GF-D8 (cell line): ENCODE measurements around the gene L3MBTL3.
A peak's percentile ranks its signal among the peaks of the same experiment; 100 is the strongest.
"Not testable (repeated sequence)": the region's sequence is repeated elsewhere in the genome, so short reads cannot be mapped to it uniquely, and the experiment has no call there.

Experiments used
- DNase-seq: peaks from one replicate; lab custom pipeline; 2025; lab: John Stamatoyannopoulos, UW

L3MBTL3 gene

DNA sequence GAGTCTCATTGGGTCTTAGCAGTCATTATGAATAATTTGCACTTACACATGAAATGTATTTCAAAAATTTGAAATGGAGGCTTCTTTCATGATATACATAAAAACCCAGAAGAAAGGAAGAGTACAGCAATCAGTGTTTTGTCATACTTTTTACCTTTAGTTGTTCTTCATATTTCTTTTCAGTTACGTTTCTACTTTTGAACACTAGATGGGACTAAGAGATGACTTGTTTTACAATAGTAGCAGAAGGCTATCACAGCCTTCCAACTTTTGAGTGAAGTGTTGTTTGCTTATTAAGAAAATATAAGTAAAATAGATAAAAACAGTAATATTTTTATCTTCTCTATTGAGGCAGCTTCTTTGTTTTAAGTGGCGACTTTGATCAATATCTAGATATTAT, 58.1 kb downstream of the L3MBTL3 start:
- DNase-seq, result no peak

DNA sequence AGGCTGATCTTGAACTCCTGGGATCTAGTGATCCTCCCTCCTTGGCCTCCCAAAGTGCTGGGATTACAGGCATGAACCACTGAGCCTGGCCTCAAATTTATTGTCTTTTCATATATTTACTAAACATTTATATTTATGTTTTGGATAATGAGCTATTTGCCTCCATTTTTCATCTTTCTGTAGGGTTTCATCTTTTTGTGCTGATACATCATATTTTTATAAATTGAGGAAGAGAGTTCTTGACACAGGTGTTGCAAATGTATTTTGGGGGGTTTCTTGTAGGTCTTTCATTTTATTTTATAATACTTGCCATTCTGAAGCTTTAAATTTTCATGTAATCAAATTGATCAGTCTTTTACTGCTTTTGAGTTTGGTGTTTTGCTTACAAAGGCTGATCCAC, 72.4 kb downstream of the L3MBTL3 start:
- DNase-seq, result no peak

DNA sequence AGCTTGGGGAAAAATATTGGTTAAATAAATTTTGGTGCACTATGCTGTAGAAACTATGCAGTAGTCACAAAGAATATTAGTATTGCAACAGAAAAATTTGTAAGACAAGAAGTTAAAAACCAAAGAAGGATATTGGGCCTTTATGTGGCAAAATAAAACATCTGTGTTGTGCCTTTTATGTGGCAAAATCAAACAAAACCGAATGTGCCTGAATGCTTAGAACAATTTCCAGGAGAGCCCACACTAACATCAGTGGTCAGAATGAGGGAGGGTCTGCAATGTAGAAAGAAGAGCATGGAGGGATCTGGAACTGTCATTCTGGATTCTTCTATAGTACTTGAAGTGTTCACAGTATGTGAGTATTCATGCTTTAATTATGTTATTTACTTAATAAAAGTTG, 75.2 kb downstream of the L3MBTL3 start:
- no peak for DNase-seq

DNA sequence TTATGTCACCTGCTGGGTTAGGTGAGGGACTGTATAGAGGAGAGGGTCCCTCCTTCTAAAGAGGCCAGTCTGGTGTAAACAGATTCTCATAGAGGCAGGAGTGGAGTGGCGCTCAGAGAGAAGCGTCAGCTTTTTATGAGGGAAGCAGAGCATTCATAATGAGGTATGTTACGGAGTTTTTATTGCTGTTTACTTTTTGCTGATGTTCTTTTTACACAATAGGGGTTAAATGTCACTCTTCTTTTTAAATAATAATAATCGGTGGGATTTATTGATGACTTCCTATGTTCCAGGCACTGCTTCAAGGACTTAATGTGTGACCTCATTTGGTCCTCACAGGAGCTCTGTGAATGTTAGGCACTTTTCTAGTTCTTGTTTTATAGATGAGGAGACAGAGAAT, 79.9 kb downstream of the L3MBTL3 start:
- no peak for DNase-seq

DNA sequence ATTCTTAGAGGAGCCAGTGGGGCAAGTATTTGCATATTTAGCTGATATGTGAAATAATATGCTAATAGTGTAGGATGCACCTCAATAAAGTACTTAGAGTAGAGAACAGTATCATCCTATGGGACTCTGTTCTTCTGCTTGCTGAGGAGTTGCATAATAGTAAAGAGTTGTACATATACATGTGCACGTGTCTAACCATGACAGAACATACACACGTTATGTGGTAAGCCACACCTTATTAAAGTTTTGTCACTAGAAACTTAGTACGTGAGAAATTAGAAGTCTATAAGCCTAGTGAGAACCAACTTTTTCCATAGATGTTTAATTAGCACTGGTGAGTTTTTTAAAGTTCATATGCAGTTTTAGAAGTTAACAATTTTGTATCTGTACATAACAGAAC, 80.7 kb downstream of the L3MBTL3 start:
- no peak for DNase-seq

DNA sequence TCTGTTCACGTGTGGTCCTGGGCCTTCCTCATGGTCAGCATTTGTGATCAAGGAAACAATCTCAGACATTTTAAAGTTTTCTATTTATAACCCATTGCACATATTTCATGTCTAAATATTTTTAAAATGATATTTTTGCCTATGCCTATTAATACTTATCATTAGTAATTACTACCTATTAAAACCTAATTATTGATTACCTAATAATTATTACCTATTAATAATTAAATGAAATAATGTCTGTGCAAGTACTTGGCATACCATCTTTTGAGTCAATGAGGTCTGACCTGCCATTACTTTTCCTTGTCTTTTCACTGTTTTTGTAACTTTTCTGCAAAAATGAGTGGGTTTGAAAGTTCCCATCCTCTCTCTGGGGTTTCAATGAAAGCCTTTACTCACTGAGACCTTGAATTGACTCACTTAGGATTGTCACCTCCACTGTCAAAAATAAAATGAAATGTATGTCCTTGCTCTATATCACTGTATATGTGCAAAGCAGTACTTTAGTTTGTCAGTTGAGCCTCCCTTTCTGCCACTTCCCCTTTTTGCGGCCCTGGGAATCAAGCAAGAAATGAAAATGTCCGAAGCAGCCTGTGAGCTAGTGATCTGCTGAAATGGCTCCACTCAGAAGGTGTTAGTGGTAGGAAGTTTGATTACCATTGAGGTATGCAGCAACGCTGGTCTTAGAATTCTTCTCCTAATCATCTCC, 87.8 kb downstream of the L3MBTL3 start:
- peak; percentile 9 for DNase-seq

DNA sequence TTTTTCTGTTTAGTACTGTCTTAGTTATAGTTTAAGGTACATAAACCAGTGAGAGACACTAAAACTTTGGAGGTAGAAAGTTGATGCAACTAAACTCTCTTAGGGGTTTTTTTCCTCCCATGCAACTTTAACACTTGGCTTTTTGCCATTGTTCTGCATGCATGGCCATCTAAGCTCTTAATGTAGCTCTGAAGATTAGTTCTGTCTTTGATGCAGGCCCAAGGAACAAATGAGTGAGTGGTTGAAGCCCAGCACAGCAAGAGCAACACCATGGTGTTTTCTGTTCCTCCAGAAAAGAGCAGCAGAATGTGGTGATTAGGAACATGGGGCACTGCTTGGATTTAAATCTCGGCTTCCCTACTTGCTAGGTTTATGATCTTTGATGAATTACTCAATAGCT, 89.3 kb downstream of the L3MBTL3 start:
- DNase-seq, result no peak

DNA sequence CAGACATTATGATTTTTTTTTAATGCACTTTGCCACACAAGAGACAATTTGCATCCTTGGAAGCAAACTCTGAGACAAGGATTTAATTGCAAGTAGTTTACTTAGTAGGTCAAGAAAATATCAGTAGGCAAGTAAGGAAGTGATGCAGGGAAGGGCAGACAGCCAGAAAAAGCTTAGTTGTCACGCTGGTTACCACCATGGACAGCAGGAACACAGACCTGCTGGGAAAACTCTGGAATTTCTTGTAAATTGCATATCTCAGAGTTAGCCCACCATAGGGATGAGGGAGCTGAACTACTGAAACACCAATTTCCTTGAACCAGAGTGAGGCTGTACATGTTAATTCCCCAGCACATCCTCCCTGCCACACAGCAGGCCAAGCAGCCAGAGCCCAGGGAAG, 92.7 kb downstream of the L3MBTL3 start:
- DNase-seq, result no peak

DNA sequence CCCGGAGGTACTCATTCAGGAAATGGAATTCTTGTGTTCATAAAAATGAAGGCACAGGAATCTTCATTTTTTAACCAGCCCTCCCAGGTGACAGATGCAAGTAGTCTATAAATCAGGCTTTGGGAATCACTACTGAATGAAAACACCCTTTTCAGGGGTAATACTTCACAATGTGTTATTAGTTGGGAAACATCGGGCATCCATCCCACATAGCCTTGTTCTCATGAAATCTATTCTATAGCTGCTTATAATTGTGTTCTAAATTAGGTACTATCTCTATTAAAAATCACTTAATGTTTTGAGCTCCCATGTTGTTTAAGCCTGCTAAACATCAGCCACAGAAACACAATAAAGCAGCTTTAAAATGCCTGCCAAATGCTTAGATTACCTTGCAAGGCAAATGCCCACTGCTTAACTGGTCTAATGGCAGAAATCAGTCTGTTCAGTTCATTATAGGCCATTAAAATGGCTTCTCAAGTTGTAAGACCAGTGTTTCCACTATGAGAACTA, 94.9 kb downstream of the L3MBTL3 start:
- DNase-seq, result no peak

DNA sequence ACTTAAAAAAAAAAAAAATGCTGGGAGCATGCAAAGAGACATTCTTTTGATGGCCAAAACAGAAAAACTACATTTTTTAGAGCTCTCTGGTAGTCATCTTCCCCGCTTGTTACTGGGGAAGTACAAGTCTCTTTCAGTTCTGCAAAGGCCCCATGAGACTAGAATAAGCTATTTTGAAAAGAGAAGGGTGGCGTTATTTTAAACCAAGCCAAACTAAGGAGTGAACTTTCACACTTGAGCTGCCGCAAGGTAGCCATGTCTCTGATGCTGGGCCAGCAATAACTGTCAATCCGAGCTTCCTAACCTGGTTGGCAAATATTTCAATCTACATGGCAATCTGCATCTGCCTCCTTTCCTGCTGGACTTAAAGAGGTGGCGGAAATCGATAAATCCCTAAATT, 96.7 kb downstream of the L3MBTL3 start:
- DNase-seq, result no peak

DNA sequence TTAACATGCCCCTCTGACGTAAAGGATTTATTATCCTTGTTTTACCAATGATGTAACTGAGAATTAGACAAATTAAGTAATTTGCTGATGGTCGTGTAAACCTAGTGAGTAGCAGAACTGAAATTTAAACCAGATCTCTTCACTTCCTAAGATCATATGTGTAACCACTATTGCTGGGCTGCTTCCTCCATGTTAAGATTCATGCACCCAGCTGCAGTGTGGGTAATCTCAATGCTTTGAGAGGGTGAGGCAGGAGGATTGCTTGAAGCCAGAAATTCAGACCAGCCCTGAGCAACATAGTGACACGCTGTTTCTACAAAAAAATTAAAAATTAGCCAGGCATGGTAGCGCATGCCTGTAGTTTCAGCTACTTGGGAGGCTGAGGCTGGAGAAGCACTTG, 97.9 kb downstream of the L3MBTL3 start:
- DNase-seq, result no peak

DNA sequence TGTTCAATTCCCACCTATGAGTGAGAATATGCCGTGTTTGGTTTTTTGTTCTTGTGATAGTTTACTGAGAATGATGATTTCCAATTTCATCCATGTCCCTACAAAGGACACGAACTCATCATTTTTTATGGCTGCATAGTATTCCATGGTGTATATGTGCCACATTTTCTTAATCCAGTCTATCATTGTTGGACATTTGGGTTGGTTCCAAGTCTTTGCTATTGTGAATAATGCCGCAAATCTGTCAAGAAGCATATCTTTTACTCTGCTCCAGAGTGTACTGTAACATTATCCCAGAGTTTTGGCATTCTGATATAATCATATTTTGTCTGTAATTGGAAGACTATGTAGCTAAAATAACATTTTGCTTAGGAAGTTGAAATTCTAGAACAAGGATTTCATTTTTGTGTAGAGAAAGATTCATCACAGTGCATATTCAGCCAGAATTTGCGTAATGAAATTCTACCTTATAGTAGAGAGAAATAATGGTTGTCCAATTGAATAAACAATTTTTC, 98.9 kb downstream of the L3MBTL3 start:
- DNase-seq, result not testable (repeated sequence)

DNA sequence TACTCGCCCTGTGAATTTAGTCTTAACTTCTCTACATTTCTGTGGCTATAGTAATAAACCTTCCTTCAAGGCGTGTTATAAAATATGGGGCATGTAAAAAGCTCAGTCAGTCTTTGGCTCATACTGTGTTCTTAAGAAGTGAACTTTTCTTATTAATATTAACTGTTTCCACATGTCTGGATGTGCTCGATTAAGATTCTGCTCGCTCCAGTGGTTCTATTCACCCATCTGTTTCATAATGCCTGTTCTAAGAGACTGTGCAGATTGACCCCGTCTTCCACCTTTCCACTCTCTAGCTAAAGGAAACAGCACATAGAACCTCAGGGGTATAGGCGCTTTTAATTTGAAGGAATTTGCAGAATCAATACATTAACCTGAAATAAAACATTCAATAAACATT, 99.9 kb downstream of the L3MBTL3 start:
- no peak for DNase-seq

DNA sequence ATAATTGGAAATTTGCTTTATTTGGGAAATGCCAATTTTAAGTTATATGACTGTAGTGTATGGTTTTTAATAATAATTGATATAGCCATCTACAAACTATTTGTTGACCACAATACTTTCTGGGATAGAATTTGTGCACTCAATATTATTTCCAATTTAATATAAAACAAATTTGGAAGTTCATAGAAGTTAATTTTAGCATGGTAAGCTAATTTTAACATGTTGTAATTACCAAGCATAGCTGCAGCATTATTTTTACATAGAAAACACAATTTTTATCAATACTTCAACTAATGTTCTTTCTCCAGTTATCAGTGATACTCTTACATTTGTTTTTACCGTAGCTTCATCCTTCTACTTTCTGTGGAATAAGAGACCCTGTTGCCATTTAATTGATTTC, 100.8 kb downstream of the L3MBTL3 start:
- DNase-seq, result no peak

DNA sequence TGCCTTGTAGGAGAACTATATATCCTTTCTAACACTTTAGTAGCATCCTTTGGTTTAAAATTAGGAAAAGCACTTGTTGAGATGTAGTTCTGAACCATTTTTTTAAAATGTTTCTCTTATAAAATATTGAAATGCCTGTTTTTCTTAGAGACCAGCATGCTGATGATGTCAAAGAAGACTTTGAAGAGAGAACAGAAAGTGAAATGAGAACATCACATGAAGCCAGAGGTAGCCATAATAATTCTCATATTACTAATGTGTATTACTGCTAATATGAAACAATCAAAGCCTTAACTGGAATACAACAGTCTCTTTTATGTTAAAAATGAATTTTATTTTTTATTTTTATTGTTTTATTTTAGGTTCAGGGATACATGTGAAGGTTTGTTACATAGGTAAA, 102.3 kb downstream of the L3MBTL3 start:
- DNase-seq, result no peak

DNA sequence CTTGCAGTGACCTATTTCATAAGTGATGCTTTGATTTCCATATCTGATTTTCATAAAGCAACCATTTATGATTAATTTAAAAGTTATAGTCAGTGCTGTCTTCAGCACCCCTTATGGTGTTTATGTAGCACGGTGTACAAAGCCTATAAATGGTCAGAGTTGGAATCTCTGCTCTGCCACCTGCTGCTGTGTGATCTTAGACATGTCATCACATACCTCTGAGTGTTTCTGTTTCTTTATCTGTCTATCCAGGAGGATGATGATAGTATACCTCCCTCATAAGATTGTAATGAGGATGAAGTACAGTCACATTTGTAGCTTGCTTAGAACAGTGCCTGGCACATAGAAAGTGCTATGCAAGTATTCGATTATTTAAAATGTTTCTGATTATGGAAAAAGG, 103.9 kb downstream of the L3MBTL3 start:
- DNase-seq, result no peak

DNA sequence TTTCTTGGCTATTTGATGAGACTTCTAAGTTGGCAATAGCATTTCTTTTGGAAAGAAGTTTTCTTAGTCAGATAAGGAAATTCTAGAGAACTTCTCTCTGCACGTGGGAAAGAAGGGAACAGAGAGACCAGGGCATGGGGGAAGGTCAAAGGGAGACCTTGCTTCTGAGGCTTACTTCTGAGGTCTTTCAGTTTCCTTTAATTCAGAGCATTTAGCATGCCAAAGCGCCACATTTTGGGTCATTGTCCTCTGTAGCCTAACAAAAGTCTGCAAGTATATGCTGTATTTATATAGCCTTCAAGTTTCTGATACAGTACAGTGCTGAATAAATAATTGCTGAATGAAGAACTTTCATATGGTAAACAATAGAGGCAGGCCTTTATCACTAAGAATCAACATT, 108.8 kb downstream of the L3MBTL3 start:
- DNase-seq, result no peak

DNA sequence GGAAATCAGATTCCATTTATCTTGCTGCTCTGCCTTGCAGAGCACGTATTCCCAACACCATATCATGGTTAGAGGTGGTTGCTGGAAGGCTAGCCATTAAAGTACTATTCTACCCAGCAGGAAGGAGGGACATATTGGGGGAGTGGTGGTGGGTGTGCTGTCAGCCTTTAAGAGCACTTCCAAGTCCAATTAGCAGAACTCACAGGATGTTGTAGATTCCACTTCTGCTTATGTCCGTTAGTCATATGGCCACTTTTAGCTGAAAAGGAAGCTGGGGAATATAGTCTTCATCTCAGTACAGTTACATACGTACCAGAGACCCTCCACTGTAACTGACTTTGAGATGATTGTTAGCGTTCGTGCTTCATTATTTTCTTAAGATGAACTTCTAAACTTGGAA, 109.9 kb downstream of the L3MBTL3 start:
- no peak for DNase-seq

DNA sequence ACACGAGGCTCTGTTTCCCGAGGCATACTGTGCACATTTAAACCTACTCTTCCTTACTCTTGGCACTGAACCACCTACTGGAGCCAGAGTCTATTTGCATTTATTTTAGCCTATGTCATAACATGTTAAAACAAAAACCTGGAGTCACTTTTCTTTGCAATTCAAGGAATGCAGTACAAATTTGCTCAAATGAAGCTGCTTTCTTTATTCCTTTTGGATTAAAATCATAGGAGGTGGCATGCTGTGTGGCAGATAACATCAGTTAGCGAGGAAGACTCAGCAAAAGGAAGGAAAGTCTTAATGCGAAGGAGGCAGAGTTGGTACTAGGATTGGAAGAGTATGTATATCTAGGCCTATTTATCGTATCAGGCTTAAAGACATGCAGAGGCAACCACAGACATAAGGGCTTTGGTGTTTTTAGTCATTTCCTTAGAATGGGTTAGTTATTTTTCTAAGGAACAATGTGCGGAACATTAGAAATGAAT, 111.4 kb downstream of the L3MBTL3 start:
- no peak for DNase-seq

DNA sequence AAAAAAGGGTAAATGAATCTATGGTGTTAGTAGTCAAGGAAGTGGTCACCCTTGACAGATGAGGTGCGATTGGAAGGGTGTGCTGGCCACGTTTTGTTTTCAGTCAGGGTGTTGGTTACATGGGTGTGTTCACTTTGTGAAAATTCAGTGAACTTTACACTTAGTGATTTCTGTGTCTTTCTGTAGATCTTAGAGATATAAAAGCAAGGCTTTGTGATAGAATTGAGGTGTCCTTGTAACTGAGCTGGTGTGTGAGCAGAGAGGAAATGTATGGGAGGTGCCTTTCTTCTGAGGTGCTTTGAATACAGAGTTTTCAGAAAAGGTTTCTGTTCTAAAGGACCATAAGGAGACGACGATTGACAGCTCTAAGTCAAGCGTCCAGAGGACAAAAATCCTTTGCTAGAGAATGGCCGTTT, 113.9 kb downstream of the L3MBTL3 start:
- DNase-seq, result no peak

DNA sequence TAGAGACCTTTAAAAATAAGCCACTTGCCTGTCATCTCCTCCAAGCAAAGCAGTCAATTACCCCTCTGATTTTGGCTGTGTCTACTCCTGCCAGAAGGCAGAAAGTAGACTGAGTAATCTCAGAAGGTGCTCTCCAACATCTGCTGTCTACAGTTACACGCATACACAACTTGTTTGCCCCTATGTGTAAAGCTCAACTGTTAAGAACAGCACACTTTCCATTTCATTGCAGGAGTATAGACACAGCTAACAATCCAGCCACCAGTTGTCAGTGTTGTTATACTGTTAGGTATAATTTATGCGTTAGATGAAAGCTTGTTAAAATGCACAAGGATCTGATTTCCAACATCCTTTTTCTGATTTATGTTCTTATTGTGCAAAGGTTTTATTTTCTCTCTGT, 116.2 kb downstream of the L3MBTL3 start:
- DNase-seq, result no peak

DNA sequence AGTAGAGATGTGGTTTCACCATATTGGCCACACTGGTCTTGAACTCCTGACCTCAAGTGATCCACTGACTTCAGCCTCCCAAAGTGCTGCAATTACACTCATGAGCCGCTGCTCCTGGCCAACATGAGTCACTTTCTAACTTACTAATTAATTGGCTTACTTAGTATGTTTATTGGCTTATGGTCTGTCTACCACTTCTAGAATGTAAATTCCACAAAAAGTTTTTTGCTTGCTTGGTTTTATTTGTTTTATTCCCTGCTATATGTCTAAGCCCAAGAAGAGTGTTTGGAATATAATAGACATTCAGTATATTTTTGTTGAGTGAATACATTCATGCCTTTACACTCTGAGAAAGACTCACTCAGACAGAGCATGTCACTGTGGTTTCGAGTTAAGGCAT, 118.4 kb downstream of the L3MBTL3 start:
- no peak for DNase-seq

DNA sequence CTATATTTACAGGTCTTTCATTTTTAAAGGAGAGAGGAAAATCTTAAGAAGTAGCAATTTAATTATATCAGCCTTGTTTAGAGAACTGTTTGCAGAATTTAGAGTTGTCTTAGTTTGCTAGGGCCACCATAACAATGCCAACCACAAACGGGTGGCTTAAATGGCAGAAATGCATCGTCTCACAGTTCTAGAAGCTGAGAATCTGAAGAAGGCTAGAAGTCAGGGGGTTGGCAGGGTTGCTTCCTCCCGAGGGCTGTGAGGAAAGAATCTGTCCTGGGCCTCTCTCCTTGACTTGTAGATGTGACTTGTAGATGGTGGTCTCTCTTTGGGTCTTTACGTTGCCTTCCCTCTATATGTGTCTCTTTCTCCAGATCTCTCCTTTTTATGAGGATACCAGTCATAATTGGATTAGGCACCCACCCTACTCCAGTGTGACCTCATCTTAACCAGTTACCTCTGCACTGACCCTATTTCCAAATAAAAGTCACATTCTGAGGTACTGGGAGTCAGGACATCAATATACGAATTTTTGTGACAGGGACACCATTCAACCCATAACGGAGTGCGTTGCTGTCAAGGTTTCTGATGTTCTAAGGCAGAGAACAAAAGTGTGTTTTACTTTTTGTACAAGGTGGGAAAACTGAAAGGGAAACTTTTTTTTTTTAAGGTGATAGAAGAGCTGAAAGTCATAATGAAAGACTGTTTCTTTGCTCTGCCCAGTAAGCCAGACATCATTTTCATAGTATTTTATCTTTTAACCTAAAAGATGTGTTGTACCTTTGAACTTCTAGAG, 119.9 kb downstream of the L3MBTL3 start:
- DNase-seq, result no peak
